Naive thymus-derived CD4-positive, alpha-beta T cell (primary cell): ENCODE measurements around the gene JAG2. TPM values are rescaled to one million over a fixed set of nuclear protein-coding genes. Genes with fewer than 3 reads are reported as not detected.
A peak's percentile ranks its signal among the peaks of the same experiment; 100 is the strongest.

Source experiments
- ATAC-seq: fragments of 150-1000 bp; cut with Tn5 transposase; 2 replicates; pipeline ENCODE4 v1.10.0; 2021; ENCODE audit warnings: mild to moderate bottlenecking, moderate library complexity
- CTCF ChIA-PET: fragments of 350-600 bp; sonication (Branson Sonifier 250); formaldehyde crosslinking; loops from one replicate; lab custom pipeline; 2021; ENCODE audit warnings: antibody characterized with exemption; lab: Charles Lee
- POLR2A ChIA-PET: fragments of 350-600 bp; sonication (Branson Sonifier 250); formaldehyde crosslinking; loops from one replicate; lab custom pipeline; 2021; ENCODE audit warnings: antibody characterized with exemption, inconsistent platforms; lab: Charles Lee
- DNase-seq, 9 donors: peaks; one replicate each; pipeline versions ENCODE4 v3.0.0 to v3.0.0-alpha.2; 2020 to 2022; ENCODE audit warnings: mixed read lengths in 1 of 9
- H3K27ac ChIP-seq: one replicate; pipeline ENCODE4 v1.7.0; 2013; ENCODE audit warnings: mild to moderate bottlenecking, low read depth, low read length, moderate library complexity
- H3K27me3 ChIP-seq, 2 donors: one replicate each; pipeline ENCODE4 v1.7.0; 2013; ENCODE audit warnings: low read length in 2 of 2, mild to moderate bottlenecking in 2 of 2, moderate library complexity in 2 of 2; ENCODE audit not compliant: control insufficient read depth in 2 of 2, insufficient read depth in 2 of 2
- H3K36me3 ChIP-seq, 3 experiments: 1 replicate in 2 of 3; 2 replicates in 1 of 3; pipeline ENCODE4 v1.7.0; 2013; ENCODE audit warnings: low read length in 3 of 3, mild to moderate bottlenecking in 3 of 3, moderate library complexity in 1 of 3; ENCODE audit not compliant: insufficient read depth in 3 of 3, control insufficient read depth in 2 of 3
- H3K4me1 ChIP-seq, 2 donors: one replicate each; pipeline ENCODE4 v1.7.0; 2013; ENCODE audit warnings: low read length in 2 of 2, mild to moderate bottlenecking in 2 of 2, moderate library complexity in 1 of 2; ENCODE audit not compliant: control insufficient read depth in 2 of 2, insufficient read depth in 2 of 2
- H3K4me3 ChIP-seq: 2 replicates; pipeline ENCODE4 v1.7.0; 2013; ENCODE audit warnings: mild to moderate bottlenecking, low read length
- H3K9me3 ChIP-seq, 3 experiments: 1 replicate in 2 of 3; 2 replicates in 1 of 3; pipeline ENCODE4 v1.7.0; 2013; ENCODE audit warnings: low read length in 3 of 3; ENCODE audit not compliant: control insufficient read depth in 2 of 3
- H3K27ac Mint-ChIP-seq, 9 donors: one replicate each; pipeline ENCODE4 v1.8.0; 2020 to 2022; ENCODE audit warnings: mixed read lengths in 9 of 9, mild to moderate bottlenecking in 8 of 9, moderate library complexity in 5 of 9, inconsistent platforms in 2 of 9
- H3K27me3 Mint-ChIP-seq, 5 donors: one replicate each; pipeline ENCODE4 v1.8.0; 2021 to 2022; ENCODE audit warnings: mixed read lengths in 5 of 5, mild to moderate bottlenecking in 1 of 5
- H3K36me3 Mint-ChIP-seq, 5 donors: one replicate each; pipeline ENCODE4 v1.8.0; 2020 to 2022; ENCODE audit warnings: mixed read lengths in 5 of 5, mild to moderate bottlenecking in 3 of 5, inconsistent platforms in 1 of 5
- H3K4me1 Mint-ChIP-seq, 7 donors: one replicate each; pipeline ENCODE4 v1.8.0; 2020 to 2022; ENCODE audit warnings: mixed read lengths in 7 of 7, mild to moderate bottlenecking in 3 of 7, inconsistent platforms in 1 of 7
- H3K4me3 Mint-ChIP-seq, 10 donors: one replicate each; pipeline ENCODE4 v1.8.0; 2020 to 2022; ENCODE audit warnings: mild to moderate bottlenecking in 10 of 10, mixed read lengths in 10 of 10, moderate library complexity in 6 of 10, inconsistent platforms in 2 of 10
- H3K9me3 Mint-ChIP-seq, 11 donors: one replicate each; pipeline ENCODE4 v1.8.0; 2020 to 2022; ENCODE audit warnings: mixed read lengths in 11 of 11, mild to moderate bottlenecking in 4 of 11, inconsistent platforms in 1 of 11, moderate library complexity in 1 of 11
- intact Hi-C, 2 donors: fragments of 100-400 bp; cut with micrococcal nuclease; formaldehyde crosslinking; loops; one replicate each; pipeline ENCODE4 v1.15.1; 2023
- polyA plus RNA-seq, 2 donors: library from polyadenylated mRNA; unstranded; fragments of 300-500 nt; fragmentation: Illumina TruSeq; gene quantifications; one replicate each; pipeline ENCODE4 v1.2.3, GENCODE V29; 2021
- total RNA-seq, 6 experiments: library from RNA in 5 of 6; stranded (reverse) in 5 of 6; gene quantifications; 1 replicate in 5 of 6; 2 replicates in 1 of 6; pipeline ENCODE4 v1.2.3 and lab custom pipeline; 2021 to 2026

Gene JAG2
- total and polyA plus RNA-seq, 7 experiments from 2014 or later = 0.21 to 5.7 (median 1.3) TPM; not detected in 1

GRCh38 chr14:105093431-105094192, 75.0 kb downstream of the JAG2 start:
- H3K4me3 ChIP-seq = peak overlapping the region; percentile 67
- Mint-ChIP-seq H3K4me1 (peaks cover 5 to 22% (median 16%) of the 10 kb centered on the region in 7 donors), H3K36me3 (peaks cover 0 to 1% (median 0%) of the 10 kb centered on the region in 5 donors), H3K4me3 (peak overlapping the region; percentile 46 to 84 (median 72)), H3K27ac (peak overlapping the region in 6 of 9 donors; percentile 41 to 72 (median 60)), H3K9me3 (no peaks in the 10 kb centered on the region), H3K27me3 (peaks cover 0 to 4% (median 0%) of the 10 kb centered on the region in 5 donors)
- H3K4me1 ChIP-seq = peaks cover 14 to 15% of the 10 kb centered on the region in 2 donors
- no peaks in the 10 kb centered on the region for H3K27me3 ChIP-seq
- CTCF ChIA-PET = no interaction called here
- no peaks in the 10 kb centered on the region for H3K9me3 ChIP-seq
- ATAC-seq = peak; percentile 47
- intact Hi-C loops = loop anchor here (1.0 to 10.0 kb wide), 10 partner anchors 74 to 434 kb away; partner anchors contain the start of genes BRF1 (in 2 of the 2), NUDT14 (in 2 of the 2), TEDC1 (in 2 of the 2) and JAG2 (in 1 of the 2)
- no peaks in the 10 kb centered on the region for H3K36me3 ChIP-seq
- H3K27ac ChIP-seq = peak overlapping the region; percentile 87
- DNase-seq = peak in 7 of 9 donors; percentile 23 to 84 (median 31)
- POLR2A ChIA-PET = interaction anchor here (0.6 to 1.1 kb wide), 5 partner anchors 8 to 124 kb away, joined by 3 read pairs; partner anchors contain the start of genes CDCA4 and GPR132

DNA sequence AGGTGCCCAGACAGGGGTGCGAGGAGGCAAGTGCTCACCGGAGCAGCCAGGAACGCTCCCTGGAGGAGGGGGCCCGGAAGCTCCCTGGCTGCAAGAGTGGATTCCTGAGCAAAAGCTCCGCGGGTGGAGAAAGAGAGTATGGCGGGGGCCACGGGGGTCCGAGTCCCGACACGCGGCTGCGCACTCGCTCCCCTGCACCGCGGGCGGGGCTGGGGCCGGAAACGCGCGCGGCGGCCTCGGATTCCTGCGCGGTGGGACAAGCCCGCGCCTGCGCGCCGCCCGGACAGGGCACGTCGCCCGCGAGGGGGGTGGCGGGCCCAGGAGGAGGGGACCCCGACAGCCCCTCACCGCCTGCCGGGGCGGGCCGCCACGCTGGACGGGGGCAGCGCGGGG, 75.5 kb downstream of the JAG2 start:
- H3K36me3 ChIP-seq = no peaks in the 10 kb centered on the region
- H3K4me1 Mint-ChIP-seq = peaks cover 5 to 25% (median 16%) of the 10 kb centered on the region in 7 donors
- ChIA-PET CTCF (no interaction called here), POLR2A (interaction anchor here (0.7 kb wide), 2 partner anchors 8 to 124 kb away, joined by 3 read pairs; no protein-coding TSS in a partner anchor)
- H3K27me3 ChIP-seq = no peaks in the 10 kb centered on the region
- intact Hi-C loops = loop anchor here (1.0 to 10.0 kb wide), 10 partner anchors 74 to 434 kb away; partner anchors contain the start of genes BRF1 (in 2 of the 2), NUDT14 (in 2 of the 2), TEDC1 (in 2 of the 2) and JAG2 (in 1 of the 2)
- peak overlapping the region in 8 of 9 donors; percentile 28 to 89 (median 78) for H3K27ac Mint-ChIP-seq
- H3K9me3 ChIP-seq = no peaks in the 10 kb centered on the region
- H3K4me3 ChIP-seq = peak overlapping the region; percentile 44
- peak overlapping the region; percentile 87 for H3K27ac ChIP-seq
- peaks cover 14 to 15% of the 10 kb centered on the region in 2 donors for H3K4me1 ChIP-seq
- DNase-seq (peak; percentile 51 to 79 (median 66)), ATAC-seq (peak; percentile 70)
- peak overlapping the region; percentile 53 to 87 (median 82) for H3K4me3 Mint-ChIP-seq
- H3K36me3 Mint-ChIP-seq = peaks cover 0 to 1% (median 0%) of the 10 kb centered on the region in 5 donors
- peaks cover 0 to 6% (median 0%) of the 10 kb centered on the region in 5 donors for H3K27me3 Mint-ChIP-seq
- H3K9me3 Mint-ChIP-seq = no peaks in the 10 kb centered on the region

DNA sequence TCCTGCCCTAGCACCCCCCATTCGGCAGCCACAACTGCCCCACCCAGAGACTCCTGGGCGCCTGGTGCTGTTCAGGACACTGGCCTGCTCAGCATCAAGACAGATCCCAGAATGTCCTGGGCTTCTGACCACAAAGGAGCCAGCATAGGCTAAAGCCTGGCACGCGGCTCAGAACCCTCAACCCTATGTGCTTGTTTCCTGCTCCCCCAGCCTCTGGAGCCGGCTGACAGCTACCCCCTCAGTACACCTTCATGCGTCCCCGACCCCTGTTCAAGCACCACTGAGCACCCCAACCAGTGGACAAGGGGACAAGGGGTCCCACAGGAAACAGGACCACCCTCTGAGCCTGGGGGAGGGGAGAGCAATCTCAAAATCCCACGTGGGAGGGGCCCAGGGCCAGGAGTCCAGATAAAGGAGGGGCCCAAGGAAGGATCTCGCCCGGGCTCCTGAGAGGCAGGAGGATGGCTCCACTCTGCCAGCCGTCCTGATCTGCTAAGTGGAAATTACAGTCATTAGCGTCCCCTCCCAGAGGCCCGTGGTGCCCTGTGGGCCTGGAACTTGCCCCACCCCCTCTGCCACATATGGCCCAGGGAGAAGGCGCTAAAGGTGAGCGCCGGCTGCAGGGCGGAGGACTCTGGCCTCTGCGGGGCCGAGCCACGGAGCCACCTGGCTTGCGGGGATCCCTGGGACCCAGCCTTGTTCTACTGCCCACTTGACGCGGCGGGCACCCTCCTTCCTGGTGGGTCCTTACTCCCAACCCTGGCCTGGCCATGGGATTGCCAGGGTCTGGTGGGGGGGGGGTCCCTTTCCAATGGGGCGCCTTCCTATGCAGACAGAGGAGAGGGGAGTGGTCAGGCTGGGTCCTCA, 76.2 kb downstream of the JAG2 start:
- POLR2A ChIA-PET = interaction anchor here (0.7 to 1.3 kb wide), 4 partner anchors 9 to 167 kb away, joined by 3 read pairs; no protein-coding TSS in a partner anchor
- no peak for ATAC-seq
- H3K27me3 ChIP-seq = no peaks in the 10 kb centered on the region
- CTCF ChIA-PET = interaction anchor here (1.9 to 2.6 kb wide), 2 partner anchors 33 to 259 kb away, joined by 5 to 17 read pairs; no protein-coding TSS in a partner anchor
- Mint-ChIP-seq H3K27me3 (peaks cover 0 to 9% (median 0%) of the 10 kb centered on the region in 5 donors), H3K4me1 (peaks cover 9 to 25% (median 16%) of the 10 kb centered on the region in 7 donors), H3K36me3 (peaks cover 0 to 1% (median 0%) of the 10 kb centered on the region in 5 donors), H3K4me3 (peak overlapping the region; percentile 53 to 87 (median 82)), H3K27ac (peak overlapping the region; percentile 44 to 89 (median 79)), H3K9me3 (no peaks in the 10 kb centered on the region)
- peaks cover 14 to 15% of the 10 kb centered on the region in 2 donors for H3K4me1 ChIP-seq
- H3K4me3 ChIP-seq = peak overlapping the region; percentile 44
- no peaks in the 10 kb centered on the region for H3K9me3 ChIP-seq
- intact Hi-C loops = loop anchor here (1.0 to 10.0 kb wide), 10 partner anchors 75 to 435 kb away; partner anchors contain the start of genes BRF1 (in 2 of the 2), NUDT14 (in 2 of the 2), TEDC1 (in 2 of the 2) and JAG2 (in 1 of the 2)
- no peaks in the 10 kb centered on the region for H3K36me3 ChIP-seq
- H3K27ac ChIP-seq = peak overlapping the region; percentile 87
- DNase-seq = peak in 1 of 9 donors; percentile 32

GRCh38 chr14:105091517-105092170, 76.9 kb downstream of the JAG2 start:
- Histone ChIP-seq H3K4me1 (peaks cover 14 to 16% of the 10 kb centered on the region in 2 donors), H3K36me3 (no peaks in the 10 kb centered on the region), H3K27me3 (no peaks in the 10 kb centered on the region), H3K27ac (peak overlapping the region; percentile 87), H3K9me3 (no peaks in the 10 kb centered on the region), H3K4me3 (no peak overlapping the region)
- POLR2A ChIA-PET = interaction anchor here (0.8 to 1.3 kb wide), 2 partner anchors 16 to 168 kb away, joined by 3 read pairs; no protein-coding TSS in a partner anchor
- Mint-ChIP-seq H3K27me3 (peaks cover 0 to 11% (median 0%) of the 10 kb centered on the region in 5 donors), H3K4me1 (peaks cover 11 to 27% (median 17%) of the 10 kb centered on the region in 7 donors), H3K36me3 (peaks cover 0 to 1% (median 0%) of the 10 kb centered on the region in 5 donors), H3K27ac (peak overlapping the region in 8 of 9 donors; percentile 44 to 85 (median 74)), H3K4me3 (peak overlapping the region in 7 of 10 donors; percentile 5 to 87 (median 40)), H3K9me3 (no peaks in the 10 kb centered on the region)
- CTCF ChIA-PET = interaction anchor here (1.0 to 2.6 kb wide), 4 partner anchors 9 to 260 kb away, joined by 3 to 17 read pairs (median 4); no protein-coding TSS in a partner anchor
- peak in 1 of 9 donors; percentile 9 for DNase-seq
- no peak for ATAC-seq
- intact Hi-C loops = loop anchor here (1.0 to 10.0 kb wide), 9 partner anchors 70 to 436 kb away; partner anchors contain the start of genes BRF1 (in 2 of the 2), CDCA4 (in 1 of the 2), JAG2 (in 1 of the 2) and NUDT14 (in 1 of the 2)

- Mint-ChIP-seq H3K27me3 (peaks cover 0 to 11% (median 0%) of the 10 kb centered on the region in 5 donors), H3K36me3 (peaks cover 0 to 1% (median 0%) of the 10 kb centered on the region in 5 donors), H3K27ac (peak overlapping the region in 2 of 9 donors; percentile 32 to 68), H3K9me3 (no peaks in the 10 kb centered on the region), H3K4me3 (no peak overlapping the region), H3K4me1 (peaks cover 13 to 29% (median 17%) of the 10 kb centered on the region in 7 donors)
- ChIA-PET POLR2A (interaction anchor here (1.0 to 1.3 kb wide), 5 partner anchors 15 to 261 kb away, joined by 3 to 4 read pairs (median 3); partner anchors contain the start of genes CDCA4 and NUDT14), CTCF (interaction anchor here (1.0 to 2.6 kb wide), 6 partner anchors 9 to 261 kb away, joined by 3 to 17 read pairs (median 4); no protein-coding TSS in a partner anchor)
- intact Hi-C loops = loop anchor here (1.0 to 10.0 kb wide), 7 partner anchors 70 to 436 kb away; partner anchors contain the start of genes BRF1 (in 1 of the 2), CDCA4 (in 1 of the 2), JAG2 (in 1 of the 2) and NUDT14 (in 1 of the 2)
- no peaks in the 10 kb centered on the region for H3K36me3 ChIP-seq
- H3K27me3 ChIP-seq = no peaks in the 10 kb centered on the region
- H3K9me3 ChIP-seq = no peaks in the 10 kb centered on the region
- peaks cover 14 to 19% of the 10 kb centered on the region in 2 donors for H3K4me1 ChIP-seq
- ATAC-seq (no peak), DNase-seq (peak in 1 of 9 donors; percentile 7)
- peak overlapping the region; percentile 31 for H3K27ac ChIP-seq
- no peak overlapping the region for H3K4me3 ChIP-seq
These were observed 77.5 kb downstream of the JAG2 start for GRCh38 chr14:105091054-105091516.
